KBM-7 (cell line): ENCODE measurements around the gene CBX1.

ENCODE experiments used
- DNase-seq: peaks from one replicate; pipeline ENCODE4 v3.0.0-alpha.2; 2015
- in situ Hi-C: fragments of 300-500 bp; cut with MboI; formaldehyde crosslinking; loops from 2 replicates; pipeline ENCODE4 v1.14.3; 2020; ENCODE audit warnings: low sequenced_read_pairs, low pct_unique_long_range_greater_than_20kb, mixed read lengths

The CBX1 gene

DNA sequence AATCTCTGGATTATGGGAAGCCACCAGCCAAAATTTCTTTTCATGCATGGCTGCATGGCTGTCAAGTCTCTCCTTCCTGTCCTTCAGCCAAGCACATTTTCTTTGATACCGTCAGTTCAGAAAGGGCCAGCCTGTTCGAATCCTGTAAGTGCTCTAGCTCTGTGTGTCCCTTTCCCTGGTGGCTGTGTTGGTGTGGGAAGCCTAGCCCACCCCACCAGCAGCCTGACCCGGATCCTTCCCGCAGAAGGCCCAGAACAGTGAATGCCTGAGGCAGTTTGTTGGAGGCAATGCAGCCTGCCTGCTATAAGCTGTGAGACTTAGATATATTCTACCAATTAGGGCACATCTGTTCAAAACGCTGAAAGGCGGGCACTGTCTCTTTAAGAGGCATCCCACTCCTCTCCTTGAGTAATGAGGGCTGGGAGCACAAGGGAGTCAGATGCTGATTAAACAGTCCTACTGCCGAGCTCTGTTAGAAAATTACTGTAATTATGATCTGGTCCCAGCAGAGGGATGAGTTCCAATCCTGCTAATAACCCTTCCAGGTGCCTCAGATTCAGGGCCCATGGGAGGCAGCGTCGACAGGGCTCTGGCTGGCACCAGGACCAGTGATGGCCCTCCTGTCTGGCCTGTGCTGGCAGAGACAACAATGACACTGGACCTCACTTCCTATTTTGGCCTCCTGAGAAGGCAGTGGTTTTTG lies 24.7 kb upstream of the CBX1 start:
- DNase-seq, result no peak

DNA sequence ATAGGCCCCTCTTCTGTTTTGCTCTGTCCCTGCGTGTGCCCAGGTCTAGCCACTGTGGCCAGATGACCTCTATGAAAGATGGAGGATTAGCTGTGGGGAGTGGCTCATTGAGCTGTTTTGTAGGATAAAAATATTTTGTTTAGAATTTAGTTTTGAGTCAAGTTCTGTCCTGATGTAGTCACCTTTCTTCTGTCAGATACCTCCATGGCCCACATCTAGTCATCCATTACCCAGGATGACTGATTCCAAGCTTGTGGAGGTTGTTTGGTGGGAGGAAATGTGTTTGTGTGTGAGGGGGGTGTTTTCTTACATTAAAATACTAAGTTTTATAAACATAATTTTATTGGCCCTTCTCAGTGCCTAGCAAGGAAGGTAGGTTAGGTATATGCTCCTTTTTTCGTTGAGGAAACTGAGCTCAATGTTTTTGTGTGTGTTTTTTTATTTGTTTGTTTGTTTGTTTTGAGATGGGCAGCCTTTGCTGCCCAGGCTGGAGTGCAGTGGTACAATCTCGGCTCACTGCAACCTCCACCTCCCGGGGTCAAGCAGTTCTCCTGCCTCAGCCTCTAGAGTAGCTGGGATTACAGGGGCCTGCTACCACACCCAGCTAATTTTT lies 22.6 kb upstream of the CBX1 start:
- in situ Hi-C loops, result loop anchor here (10.0 kb wide), 1 partner anchor 89 kb away; the partner anchor contains the start of gene COPZ2

More for the DNA sequence above, 24.7 kb upstream of the CBX1 start:
- in situ Hi-C loops, result loop anchor here (10.0 kb wide), 1 partner anchor 91 kb away; the partner anchor contains the start of gene COPZ2

DNA sequence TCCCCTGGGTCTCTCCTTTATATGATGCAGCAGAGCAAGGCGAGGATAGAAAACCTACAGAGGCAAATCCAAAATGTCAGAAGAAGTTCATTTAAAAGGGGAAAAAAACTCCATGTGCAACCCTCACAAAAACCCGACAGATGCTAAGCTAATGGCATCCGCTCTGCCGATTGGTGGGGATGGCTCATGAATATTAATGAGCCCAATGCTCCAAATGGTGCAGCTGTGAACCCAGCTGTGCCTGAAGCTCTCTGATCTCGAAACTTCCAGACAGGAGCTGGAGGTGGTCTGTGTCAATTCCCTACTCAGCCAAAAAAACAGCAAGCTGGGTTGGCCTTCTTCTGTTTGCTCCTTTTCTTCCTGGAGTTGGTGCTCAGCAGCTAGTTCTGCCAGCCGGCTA lies 21.8 kb upstream of the CBX1 start:
- DNase-seq, result no peak
- in situ Hi-C loops, result loop anchor here (10.0 kb wide), 1 partner anchor 88 kb away; the partner anchor contains the start of gene COPZ2

More for the DNA sequence above, 22.6 kb upstream of the CBX1 start:
- no peak for DNase-seq

DNA sequence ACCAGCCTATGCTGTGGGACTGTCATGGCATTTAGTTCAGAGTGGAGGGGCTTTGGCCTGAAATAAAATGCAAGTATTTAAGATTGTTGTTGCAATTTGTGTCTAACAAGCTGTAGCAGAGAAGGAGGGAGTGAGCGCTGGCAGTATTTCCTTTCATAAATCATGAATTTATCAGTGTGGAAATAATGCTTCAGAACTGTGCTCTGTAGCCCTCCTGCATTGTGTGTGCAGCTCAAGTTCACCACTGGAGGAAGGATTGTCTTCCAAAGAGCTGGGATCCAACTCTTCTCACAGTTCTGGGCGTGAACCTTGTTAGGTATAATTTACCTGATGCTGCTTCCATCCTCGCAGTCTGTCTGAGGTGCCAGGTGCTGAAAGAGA lies 21.4 kb upstream of the CBX1 start:
- no peak for DNase-seq

GRCh38 chr17:48121923-48122664 lies 20.8 kb upstream of the CBX1 start:
- in situ Hi-C loops, result loop anchor here (10.0 kb wide), 1 partner anchor 87 kb away; the partner anchor contains the start of gene COPZ2
- DNase-seq, result no peak

More for the DNA sequence above, 21.4 kb upstream of the CBX1 start:
- in situ Hi-C loops, result loop anchor here (10.0 kb wide), 1 partner anchor 88 kb away; the partner anchor contains the start of gene COPZ2

GRCh38 chr17:48113201-48113676 lies 12.0 kb upstream of the CBX1 start:
- DNase-seq, result no peak
- in situ Hi-C loops, result no loop called here

DNA sequence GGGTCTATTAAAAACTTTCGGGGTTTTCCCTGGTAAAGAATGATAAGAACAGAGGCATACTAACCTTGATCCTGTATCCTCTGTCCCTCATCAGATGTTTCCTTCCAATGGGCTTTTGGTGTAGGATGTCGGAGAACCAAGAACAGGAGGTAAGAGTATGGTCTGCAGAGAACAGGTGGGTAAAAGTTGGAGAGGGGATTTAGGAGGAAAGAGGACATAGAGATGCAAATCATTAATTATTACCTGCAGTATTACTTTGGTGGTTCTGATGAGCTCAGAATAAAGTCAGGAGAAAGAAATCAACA lies 10.6 kb upstream of the CBX1 start:
- in situ Hi-C loops, result no loop called here

GRCh38 chr17:48110761-48111160 lies 9.5 kb upstream of the CBX1 start:
- DNase-seq, result no peak
- in situ Hi-C loops, result no loop called here

More for the DNA sequence above, 10.6 kb upstream of the CBX1 start:
- DNase-seq, result no peak

DNA sequence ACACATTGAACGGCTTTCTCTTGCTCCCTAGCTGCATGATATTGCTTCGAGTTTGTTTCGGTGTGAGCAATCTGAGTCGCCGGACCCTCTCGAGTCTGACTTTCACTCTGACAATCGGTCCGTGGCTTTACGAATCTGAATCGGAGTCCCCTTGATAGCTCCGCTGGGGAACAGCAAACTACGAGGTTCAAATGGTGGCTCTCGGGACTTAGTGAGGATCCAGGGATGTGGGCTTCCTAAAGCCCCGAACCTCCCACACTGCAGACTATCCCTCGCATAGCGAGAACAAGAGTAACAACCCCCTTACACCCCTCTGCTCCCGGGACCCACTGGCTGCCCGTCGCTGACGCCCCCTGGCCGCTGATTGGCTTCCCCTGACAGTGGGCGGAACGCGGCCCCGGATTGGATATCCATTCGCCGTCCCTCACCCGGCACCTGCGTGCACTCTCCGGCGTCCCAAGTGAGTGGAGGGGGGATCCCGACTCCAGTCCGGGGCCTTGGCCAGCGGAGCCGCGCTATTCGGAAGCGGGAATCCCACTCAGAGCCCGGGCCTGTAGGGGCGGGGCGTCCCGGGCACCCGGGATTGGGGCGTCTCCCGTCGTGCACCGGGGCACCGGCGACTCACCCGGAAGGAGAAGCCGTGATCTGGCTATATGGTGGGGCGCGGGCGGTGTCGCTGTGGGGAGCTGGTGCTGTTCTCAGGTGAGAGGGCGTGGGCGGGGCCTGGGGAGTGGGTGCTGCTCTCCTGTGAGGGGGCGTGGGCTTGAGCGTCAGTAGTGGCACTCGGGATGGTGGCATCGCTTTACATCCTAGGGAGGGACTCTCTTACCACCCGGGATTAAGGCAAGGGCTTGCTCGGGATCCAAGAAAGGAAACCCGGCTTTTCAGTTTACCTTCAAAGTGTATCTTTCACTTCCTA lies 6.1 kb upstream of the CBX1 start, which contains the start of gene SNX11:
Gene SNX11 (plus strand): TSS at position 630 of the 919 bp plus-strand sequence. CDS start 4,278 bp downstream, outside the sequence.
- in situ Hi-C loops, result no loop called here
- peak; percentile 89 for DNase-seq

- in situ Hi-C loops, result no loop called here
- DNase-seq, result no peak
These were observed 5.5 kb upstream of the CBX1 start for GRCh38 chr17:48106802-48107136.

GRCh38 chr17:48104440-48104839 lies 3.2 kb upstream of the CBX1 start:
- no peak for DNase-seq
- in situ Hi-C loops, result no loop called here

DNA sequence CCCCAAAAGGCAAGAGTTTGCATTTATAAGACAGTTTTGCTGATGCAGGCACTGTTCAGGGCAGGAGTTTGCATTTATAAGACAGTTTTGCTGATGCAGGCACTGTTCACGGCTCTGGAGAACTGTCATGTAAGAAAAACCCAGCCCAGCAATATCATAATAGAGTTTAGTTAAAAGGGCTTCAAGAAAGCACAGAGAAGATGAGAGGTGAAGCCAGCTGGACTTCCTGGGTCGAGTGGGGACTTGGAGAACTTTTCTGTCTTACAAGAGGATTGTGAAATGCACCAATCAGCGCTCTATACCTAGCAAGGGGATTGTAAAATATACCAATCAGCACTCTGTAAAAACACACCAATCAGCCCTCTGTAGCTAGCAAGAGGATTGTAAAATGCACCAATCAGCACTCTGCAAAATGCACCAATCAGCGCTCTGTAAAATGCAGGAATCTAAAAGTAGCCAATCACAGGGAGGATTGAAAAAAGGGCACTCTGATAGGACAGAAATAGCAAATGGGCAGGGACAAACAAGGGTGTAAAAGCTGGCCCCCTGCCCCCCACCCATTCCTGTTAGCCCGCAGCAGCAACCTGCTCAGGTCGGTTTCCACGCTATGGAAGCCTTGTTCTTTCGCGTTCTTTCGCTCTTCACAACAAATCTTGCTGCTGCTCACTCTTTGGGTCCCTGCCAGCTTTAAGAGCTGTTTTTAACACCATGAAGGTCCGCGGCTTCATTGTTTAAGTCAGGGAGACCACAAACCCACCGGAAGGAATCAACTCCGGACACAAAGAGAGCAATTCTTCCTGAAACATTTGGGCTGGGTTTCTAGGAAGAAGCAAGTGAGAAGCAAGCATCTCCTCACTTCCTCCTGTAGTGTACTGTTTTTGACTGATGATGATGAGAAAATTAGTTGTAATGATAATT lies 1.8 kb upstream of the CBX1 start:
- in situ Hi-C loops, result no loop called here
- DNase-seq, result peak; percentile 86

DNA sequence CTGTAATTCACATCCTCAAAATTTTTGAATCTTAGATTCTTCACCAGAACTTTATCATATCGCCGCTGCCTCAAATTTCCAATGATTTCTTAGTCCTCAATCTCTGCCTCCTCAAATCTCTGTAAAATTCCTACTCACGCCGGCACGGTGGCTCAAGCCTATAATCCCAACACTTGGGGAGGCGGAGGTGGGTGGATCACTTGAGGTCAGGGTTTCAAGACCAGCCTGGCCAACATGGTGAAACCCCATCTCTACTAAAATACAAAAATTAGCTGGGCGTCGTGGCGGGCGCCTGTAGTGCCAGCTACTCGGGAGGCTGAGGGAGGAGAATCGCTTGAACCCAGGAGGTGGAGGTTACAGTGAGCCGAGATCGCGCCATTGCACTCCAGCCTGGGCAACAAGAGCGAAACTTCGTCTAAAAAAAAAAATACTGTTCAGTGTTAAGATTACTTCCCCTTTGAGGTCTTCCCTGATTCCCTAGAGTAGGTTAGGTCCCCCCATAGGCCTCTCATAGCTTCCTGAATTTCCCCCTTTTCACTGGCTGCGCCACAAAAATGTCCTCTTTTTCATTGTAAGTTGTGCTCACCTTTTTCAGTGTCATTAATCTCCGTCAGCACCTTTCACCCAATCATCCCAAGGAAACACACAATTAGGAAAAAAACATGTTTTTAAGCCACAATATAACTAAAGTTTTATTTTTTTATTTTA lies 919 bp upstream of the CBX1 start:
- in situ Hi-C loops, result no loop called here

GRCh38 chr17:48100591-48101011 lies 677 bp downstream of the CBX1 start:
- in situ Hi-C loops, result no loop called here
- DNase-seq, result no peak

More for the DNA sequence above, 919 bp upstream of the CBX1 start:
- peak; percentile 44 for DNase-seq

- in situ Hi-C loops, result no loop called here
- DNase-seq, result no peak
These were observed 1.1 kb downstream of the CBX1 start for GRCh38 chr17:48100160-48100559.

DNA sequence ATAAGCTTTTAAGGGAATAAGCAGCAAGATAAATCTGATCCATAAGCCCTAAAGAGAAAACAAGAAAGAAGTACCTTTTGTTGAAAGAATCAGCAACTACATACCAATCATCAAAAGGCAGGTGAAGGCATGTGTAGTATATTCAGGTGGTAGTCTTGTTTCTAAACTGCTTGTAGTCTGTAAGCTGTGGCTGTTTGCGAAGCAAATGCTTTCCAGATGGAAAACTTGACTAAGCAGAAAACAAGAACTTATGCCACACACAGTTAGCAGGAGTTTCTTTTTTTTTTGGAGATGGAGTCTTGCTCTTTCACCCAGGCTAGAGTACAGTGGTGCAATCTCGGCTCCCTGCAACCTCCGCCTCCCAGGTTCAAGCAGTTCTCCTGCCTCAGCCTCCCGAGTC lies 5.7 kb downstream of the CBX1 start:
- no peak for DNase-seq
- in situ Hi-C loops, result no loop called here

GRCh38 chr17:48093341-48094045 lies 7.8 kb downstream of the CBX1 start:
- in situ Hi-C loops, result no loop called here
- no peak for DNase-seq
